Sigmoid colon (tissue), 7 donors: Measurements from ENCODE around the gene SP7. TPM values are rescaled to one million over a fixed set of nuclear protein-coding genes. Genes with fewer than 3 reads are reported as not detected.
"Not testable (repeated sequence)": the region's sequence is repeated elsewhere in the genome, so short reads cannot be mapped to it uniquely, and the experiment has no call there.

ENCODE experiments used
- DNase-seq: peaks from one replicate; pipeline ENCODE4 v3.0.0-alpha.2; 2019
- H3K27ac ChIP-seq, 4 donors: fragments of 200-600 bp; sonication (generic); one replicate each; pipeline ENCODE4 v1.5.1; 2016 to 2019; ENCODE audit warnings: mild to moderate bottlenecking in 1 of 4
- H3K27me3 ChIP-seq, 3 donors: fragments of 200-600 bp; sonication (generic); one replicate each; pipeline ENCODE4 v1.5.1; 2019; ENCODE audit warnings: mild to moderate bottlenecking in 1 of 3
- H3K36me3 ChIP-seq, 4 donors: fragments of 200-600 bp; sonication (generic); one replicate each; pipeline ENCODE4 v1.5.1; 2016 to 2019
- H3K4me1 ChIP-seq, 4 donors: fragments of 200-600 bp; sonication (generic); one replicate each; pipeline ENCODE4 v1.5.1; 2017 to 2019
- H3K4me3 ChIP-seq, 4 donors: fragments of 200-600 bp; sonication (generic); one replicate each; pipeline ENCODE4 v1.5.1; 2017 to 2019; ENCODE audit warnings: mild to moderate bottlenecking in 2 of 4, moderate library complexity in 1 of 4
- H3K9me3 ChIP-seq, 4 donors: fragments of 200-600 bp in 3 of 4; sonication (generic) in 3 of 4; one replicate each; pipeline versions ENCODE4 v1.5.1 to v1.6.1; 2013 to 2019
- EP300 ChIP-seq, 4 donors: sonication (generic); formaldehyde crosslinking; IDR thresholded peaks; one replicate each; pipeline ENCODE4 v1.6.1; 2017; ENCODE audit warnings: antibody characterized with exemption in 4 of 4
- POLR2A ChIP-seq, 2 donors: fragments of 450-650 bp; IDR thresholded peaks; one replicate each; pipeline ENCODE4 v1.6.1; 2016; ENCODE audit warnings: antibody characterized with exemption in 2 of 2, mild to moderate bottlenecking in 2 of 2, moderate library complexity in 2 of 2
- POLR2AphosphoS5 ChIP-seq, 4 donors: sonication (generic); formaldehyde crosslinking; IDR thresholded peaks; one replicate each; pipeline ENCODE4 v1.6.1; 2017; ENCODE audit warnings: antibody characterized with exemption in 4 of 4
- WGBS, 2 donors: extraction: QIAGEN DNeasy Blood & Tissue Kit; methylation state at CpG; one replicate each; pipeline ENCODE4 v1.1.7; 2013; 5-methylcytosine and 5-hydroxymethylcytosine counted together
- intact Hi-C: fragments of 100-400 bp; cut with DNase I; formaldehyde crosslinking; loops from one replicate; pipeline ENCODE4 v1.15.1; 2023
- polyA plus RNA-seq, 3 donors: library from polyadenylated mRNA; stranded (reverse); fragments of 200-250 nt; gene quantifications; one replicate each; pipeline ENCODE4 v1.2.3, GENCODE V29; 2013
- total RNA-seq, 4 donors: library from RNA; depleted of rRNA; stranded (reverse); fragments of >200 nt; gene quantifications; one replicate each; pipeline ENCODE4 v1.1.0, GENCODE V29; 2016
- TF ChIP-seq, protein P1 (sequence below), 4 experiments: fragments of 450-650 bp in 3 of 4; fragments of 200-600 bp in 1 of 4; IDR thresholded peaks; one replicate each; pipeline ENCODE4 v1.5.1; 2016 to 2019; ENCODE audit warnings: antibody characterized with exemption in 4 of 4, mild to moderate bottlenecking in 3 of 4, moderate library complexity in 2 of 4
- donor health status: healthy with polysubstance abuse.
- donor health status: Bipolar disorder and iron deficiency.
- donor health status: healthy.

SP7 gene
- total and polyA plus RNA-seq, 7 donors, result not detected

DNA sequence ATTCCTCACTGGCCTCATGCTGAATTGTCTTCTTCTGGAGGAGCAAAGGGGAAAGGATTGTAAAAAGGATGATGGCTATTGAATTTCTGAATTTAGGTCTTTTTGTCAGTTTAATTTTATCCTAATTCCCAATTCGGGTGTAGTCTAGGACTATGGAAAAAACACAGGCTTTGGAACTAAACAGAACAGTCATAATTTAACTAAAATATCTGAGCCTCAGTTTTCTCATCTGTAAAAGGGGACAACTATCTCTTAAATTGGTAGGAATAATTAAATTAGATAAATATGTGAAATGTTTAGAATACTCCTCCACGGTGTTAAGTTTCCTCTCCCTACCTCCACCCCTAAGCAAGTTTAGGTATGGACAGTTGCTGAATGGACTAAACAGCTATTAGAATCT, 40.6 kb upstream of the SP7 start:
- no peak for DNase-seq
- intact Hi-C loops, result no loop called here

DNA sequence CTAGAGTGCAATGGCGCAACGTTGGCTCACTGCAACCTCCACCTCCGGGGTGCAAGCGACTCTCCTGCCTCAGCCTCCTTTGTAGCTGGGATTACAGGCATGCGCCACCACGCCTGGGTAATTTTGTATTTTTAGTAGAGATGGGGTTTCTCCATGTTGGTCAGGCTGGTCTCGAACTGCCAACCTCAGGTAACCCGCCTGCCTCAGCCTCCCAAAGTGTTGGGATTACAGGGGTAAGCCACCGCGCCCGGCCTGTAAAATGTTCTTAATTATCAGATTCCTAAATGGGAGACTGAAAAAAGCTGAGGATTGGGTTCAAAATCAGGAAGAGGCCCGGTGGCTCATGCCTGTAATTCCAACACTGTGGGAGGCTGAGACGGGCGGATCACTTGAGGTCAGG, 38.1 kb upstream of the SP7 start:
- H3K36me3 ChIP-seq, H3K27me3 ChIP-seq, H3K4me3 ChIP-seq, DNase-seq, H3K9me3 ChIP-seq, intact Hi-C loops: not testable (repeated sequence)
- Histone ChIP-seq H3K27ac (peak overlapping the region in 2 of 4 donors; percentile 39 to 61), H3K4me1 (peaks cover 0 to 30% (median 26%) of the 10 kb centered on the region in 4 donors)
- WGBS, 2 donors, result 90 to 92% methylated on average over 14 of the region's 14 CpGs

More for the DNA sequence above, 40.6 kb upstream of the SP7 start:
- no peaks in the 10 kb centered on the region for H3K27me3 ChIP-seq
- no peak overlapping the region for H3K4me3 ChIP-seq
- H3K36me3 ChIP-seq, result peaks cover 0 to 6% (median under 1%) of the 10 kb centered on the region in 4 donors
- peaks cover 0 to 23% (median 21%) of the 10 kb centered on the region in 4 donors for H3K4me1 ChIP-seq
- no peak for TF ChIP-seq POLR2A (IDR thresholded peaks at IDR 0.05)
- TF ChIP-seq EP300 (IDR thresholded peaks at IDR 0.05), result no peak
- TF ChIP-seq, protein P1, sequence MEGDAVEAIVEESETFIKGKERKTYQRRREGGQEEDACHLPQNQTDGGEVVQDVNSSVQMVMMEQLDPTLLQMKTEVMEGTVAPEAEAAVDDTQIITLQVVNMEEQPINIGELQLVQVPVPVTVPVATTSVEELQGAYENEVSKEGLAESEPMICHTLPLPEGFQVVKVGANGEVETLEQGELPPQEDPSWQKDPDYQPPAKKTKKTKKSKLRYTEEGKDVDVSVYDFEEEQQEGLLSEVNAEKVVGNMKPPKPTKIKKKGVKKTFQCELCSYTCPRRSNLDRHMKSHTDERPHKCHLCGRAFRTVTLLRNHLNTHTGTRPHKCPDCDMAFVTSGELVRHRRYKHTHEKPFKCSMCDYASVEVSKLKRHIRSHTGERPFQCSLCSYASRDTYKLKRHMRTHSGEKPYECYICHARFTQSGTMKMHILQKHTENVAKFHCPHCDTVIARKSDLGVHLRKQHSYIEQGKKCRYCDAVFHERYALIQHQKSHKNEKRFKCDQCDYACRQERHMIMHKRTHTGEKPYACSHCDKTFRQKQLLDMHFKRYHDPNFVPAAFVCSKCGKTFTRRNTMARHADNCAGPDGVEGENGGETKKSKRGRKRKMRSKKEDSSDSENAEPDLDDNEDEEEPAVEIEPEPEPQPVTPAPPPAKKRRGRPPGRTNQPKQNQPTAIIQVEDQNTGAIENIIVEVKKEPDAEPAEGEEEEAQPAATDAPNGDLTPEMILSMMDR (IDR thresholded peaks at IDR 0.05), result no peak
- TF ChIP-seq POLR2AphosphoS5 (IDR thresholded peaks at IDR 0.05), result no peak
- WGBS, 2 donors, result 86 to 88% methylated on average over 2 of the region's 2 CpGs
- H3K27ac ChIP-seq, result no peak overlapping the region
- no peaks in the 10 kb centered on the region for H3K9me3 ChIP-seq

DNA sequence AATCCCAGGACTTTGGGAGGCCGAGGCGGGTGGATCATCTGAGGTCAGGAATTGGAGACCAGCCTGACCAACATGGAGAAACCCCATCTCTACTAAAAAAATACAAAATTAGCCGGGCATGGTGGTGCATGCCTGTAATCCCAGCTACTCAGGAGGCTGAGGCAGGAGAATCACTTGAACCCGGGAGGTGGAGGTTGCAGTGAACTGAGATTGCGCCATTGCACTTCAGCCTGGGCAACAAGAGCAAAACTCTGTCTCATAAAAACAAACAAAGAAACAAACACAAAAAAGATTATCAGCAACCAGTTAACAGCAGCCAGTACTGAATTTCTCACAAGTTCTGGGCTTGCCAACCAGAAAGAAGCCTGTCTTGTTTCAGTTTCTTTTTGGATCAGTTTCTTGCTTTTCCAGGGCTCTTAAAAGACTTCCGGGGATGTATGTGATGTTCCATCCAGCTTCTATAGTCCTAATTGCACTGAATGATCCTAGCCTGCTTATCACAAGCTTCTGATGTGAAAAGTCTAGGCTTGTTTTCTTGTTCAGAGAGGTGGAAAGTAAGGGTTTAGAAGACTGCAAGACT, 37.5 kb upstream of the SP7 start:
- H3K27ac ChIP-seq, result peak overlapping the region in 3 of 4 donors; percentile 36 to 61 (median 39)
- H3K9me3 ChIP-seq, intact Hi-C loops, H3K27me3 ChIP-seq, H3K4me3 ChIP-seq, H3K36me3 ChIP-seq, DNase-seq: not testable (repeated sequence)
- peaks cover 0 to 27% (median 22%) of the 10 kb centered on the region in 4 donors for H3K4me1 ChIP-seq
- 74 to 79% methylated on average over 6 of the region's 6 CpGs for WGBS, 2 donors

DNA sequence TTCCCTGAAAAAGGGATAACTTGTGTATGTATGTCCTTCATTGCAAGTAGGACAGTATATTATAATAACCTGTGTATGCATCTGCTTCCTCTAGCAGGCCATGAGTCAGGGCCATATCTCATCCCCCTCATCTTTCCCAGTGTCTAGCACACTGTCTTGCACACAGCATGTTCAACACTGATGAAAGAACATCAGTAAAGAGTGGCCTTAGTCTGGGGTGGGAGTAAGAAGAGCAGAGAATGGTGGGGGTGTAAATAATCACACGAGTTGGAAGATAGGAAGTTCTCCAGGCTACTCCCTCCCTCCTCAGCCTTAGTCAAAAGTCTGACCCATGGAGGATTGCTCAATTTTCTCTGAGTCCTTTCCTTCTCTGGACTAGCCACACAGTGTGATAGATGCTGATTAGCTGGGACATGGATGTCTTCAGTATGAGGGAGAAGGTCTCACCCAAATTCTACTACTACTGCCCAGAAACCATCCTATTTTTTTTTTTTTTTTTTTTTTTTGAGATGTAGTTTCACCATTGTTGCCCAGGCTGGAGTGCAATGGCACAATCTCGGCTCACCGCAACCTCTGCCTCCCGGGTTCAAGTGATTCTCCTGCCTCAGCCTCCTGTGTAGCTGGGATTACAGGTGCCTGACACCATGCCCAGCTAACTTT, 29.2 kb upstream of the SP7 start:
- WGBS, 2 donors, result 80 to 85% methylated on average over 4 of the region's 4 CpGs
- TF ChIP-seq POLR2AphosphoS5 (IDR thresholded peaks at IDR 0.05) (no peak), POLR2A (IDR thresholded peaks at IDR 0.05) (no peak), EP300 (IDR thresholded peaks at IDR 0.05) (no peak)
- TF ChIP-seq, protein P1 (IDR thresholded peaks at IDR 0.05), result no peak
- peaks cover 0 to 3% (median 2%) of the 10 kb centered on the region in 4 donors for H3K4me1 ChIP-seq
- H3K9me3 ChIP-seq, result no peaks in the 10 kb centered on the region
- intact Hi-C loops, result no loop called here
- no peak overlapping the region for H3K4me3 ChIP-seq
- H3K27ac ChIP-seq, result peak overlapping the region; percentile 35 to 47 (median 42)
- H3K36me3 ChIP-seq, result no peaks in the 10 kb centered on the region
- DNase-seq, result no peak
- H3K27me3 ChIP-seq, result no peaks in the 10 kb centered on the region

DNA sequence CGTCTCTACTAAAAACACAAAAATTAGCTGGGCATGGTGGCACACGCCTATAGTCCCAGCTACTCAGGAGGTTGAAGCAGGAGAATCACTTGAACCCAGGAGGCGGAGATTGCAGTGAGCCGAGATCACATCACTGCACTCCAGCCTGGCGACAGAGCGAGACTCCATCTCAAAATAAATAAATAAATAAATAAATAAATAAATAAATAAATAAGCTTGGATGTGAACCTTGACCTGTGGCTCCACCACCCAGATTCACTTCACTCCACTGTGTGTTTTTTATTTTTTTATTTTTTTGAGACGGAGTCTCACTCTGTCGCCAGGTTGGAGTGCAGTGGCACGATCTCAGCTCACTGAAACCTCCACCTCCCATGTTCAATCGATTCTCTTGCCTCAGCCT, 25.5 kb upstream of the SP7 start:
- DNase-seq, H3K9me3 ChIP-seq, intact Hi-C loops, H3K4me1 ChIP-seq, H3K36me3 ChIP-seq, H3K4me3 ChIP-seq, H3K27me3 ChIP-seq, H3K27ac ChIP-seq: not testable (repeated sequence)
- WGBS, 2 donors, result 93 to 94% methylated on average over 10 of the region's 10 CpGs

DNA sequence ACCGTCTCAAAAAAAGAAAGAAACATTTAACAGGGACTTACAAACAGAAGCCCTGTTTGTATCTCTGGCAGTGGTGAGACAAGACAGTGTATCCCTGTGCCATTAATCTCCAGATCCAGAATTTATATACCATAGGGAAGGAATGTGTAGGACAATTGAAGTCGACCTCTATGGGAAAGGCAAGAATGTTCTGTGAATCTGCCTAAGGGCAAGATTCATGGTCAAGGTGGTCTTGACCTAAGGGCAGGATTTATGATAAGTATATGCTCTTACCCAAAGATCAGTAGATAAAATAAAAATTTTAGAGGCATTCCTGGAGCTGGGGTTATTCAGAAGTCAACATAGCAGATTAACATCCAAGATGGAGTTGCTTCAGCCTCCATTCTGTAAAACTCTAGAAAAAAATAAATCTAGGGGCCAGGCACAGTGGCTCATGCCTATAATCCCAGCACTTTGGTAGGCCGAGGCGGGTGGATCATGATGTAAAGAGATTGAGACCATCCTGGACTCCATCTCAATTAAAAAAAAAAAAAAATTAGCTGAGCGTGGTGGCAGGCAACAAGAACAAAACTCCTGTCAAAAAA, 22.8 kb upstream of the SP7 start:
- TF ChIP-seq, protein P1 (IDR thresholded peaks at IDR 0.05), result no peak
- no peak for TF ChIP-seq POLR2A (IDR thresholded peaks at IDR 0.05)
- TF ChIP-seq POLR2AphosphoS5 (IDR thresholded peaks at IDR 0.05), result no peak
- no peak for TF ChIP-seq EP300 (IDR thresholded peaks at IDR 0.05)
- intact Hi-C loops, result no loop called here
- 89 to 92% methylated on average over 5 of the region's 5 CpGs for WGBS, 2 donors
- no peaks in the 10 kb centered on the region for H3K9me3 ChIP-seq
- H3K36me3 ChIP-seq, result no peaks in the 10 kb centered on the region
- H3K4me3 ChIP-seq, result no peak overlapping the region
- H3K27ac ChIP-seq, result no peak overlapping the region
- no peaks in the 10 kb centered on the region for H3K4me1 ChIP-seq
- no peaks in the 10 kb centered on the region for H3K27me3 ChIP-seq
- no peak for DNase-seq
